ENCODE results near the gene LRRC36.

DNA sequence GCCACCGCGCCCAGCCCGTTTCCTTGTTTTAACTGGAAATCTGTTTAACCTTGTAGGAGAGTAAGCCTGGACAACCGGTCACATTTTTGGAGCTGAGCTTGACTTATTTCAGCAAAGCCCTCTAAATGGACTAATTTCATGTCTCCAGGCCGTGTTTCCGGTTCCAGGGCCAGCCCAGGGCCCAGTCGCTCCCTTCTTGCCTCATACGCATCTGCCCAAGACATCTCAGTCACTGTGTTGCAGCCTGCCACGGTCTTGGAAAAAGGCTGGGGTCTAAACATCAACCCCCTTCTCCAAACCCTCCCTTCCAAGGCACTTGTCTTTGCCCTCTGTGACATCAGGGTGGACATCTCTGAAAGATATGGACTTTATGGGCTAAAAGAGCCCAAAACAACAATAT is 28.3 kb upstream of the LRRC36 start:
- TF ChIP-seq, protein P1, sequence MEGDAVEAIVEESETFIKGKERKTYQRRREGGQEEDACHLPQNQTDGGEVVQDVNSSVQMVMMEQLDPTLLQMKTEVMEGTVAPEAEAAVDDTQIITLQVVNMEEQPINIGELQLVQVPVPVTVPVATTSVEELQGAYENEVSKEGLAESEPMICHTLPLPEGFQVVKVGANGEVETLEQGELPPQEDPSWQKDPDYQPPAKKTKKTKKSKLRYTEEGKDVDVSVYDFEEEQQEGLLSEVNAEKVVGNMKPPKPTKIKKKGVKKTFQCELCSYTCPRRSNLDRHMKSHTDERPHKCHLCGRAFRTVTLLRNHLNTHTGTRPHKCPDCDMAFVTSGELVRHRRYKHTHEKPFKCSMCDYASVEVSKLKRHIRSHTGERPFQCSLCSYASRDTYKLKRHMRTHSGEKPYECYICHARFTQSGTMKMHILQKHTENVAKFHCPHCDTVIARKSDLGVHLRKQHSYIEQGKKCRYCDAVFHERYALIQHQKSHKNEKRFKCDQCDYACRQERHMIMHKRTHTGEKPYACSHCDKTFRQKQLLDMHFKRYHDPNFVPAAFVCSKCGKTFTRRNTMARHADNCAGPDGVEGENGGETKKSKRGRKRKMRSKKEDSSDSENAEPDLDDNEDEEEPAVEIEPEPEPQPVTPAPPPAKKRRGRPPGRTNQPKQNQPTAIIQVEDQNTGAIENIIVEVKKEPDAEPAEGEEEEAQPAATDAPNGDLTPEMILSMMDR (IDR thresholded peaks at IDR 0.05; ENCODE audit: low read depth, low read length, poor library complexity, severe bottlenecking) = no peak
- TF ChIP-seq EZH2phosphoT487 (IDR thresholded peaks at IDR 0.05; ENCODE audit: borderline replicate concordance, low read length) = no peak
